ENCODE measurements around the gene SLC46A2.

Gene SLC46A2

DNA sequence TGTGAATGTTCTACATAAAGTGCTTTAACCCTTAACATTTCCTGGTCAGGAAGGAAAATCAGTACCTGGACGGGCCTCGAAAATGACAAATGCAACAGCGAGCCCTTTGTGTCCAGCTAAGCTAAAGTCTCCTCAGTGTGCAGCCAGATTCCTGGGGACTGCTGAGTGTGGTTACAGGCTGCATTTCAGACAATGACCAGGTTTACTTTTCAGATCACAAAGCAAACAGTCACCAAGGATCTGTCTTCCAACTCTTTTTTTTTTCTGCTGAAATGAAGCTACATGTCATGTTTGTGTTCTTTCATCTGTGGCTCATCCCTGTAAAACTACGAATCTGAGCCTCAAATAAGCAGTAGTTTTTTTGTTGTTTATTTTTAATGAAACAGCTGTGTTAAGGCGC is 20.8 kb downstream of the SLC46A2 start:
- H3K27ac ChIP-seq (ENCODE audit: insufficient read depth, low read depth, low read length, poor library complexity, severe bottlenecking), result no peak overlapping the region
- no peaks in the 10 kb centered on the region for H3K36me3 ChIP-seq (ENCODE audit: control insufficient read depth, insufficient read depth, low read length)
- H3K9me3 ChIP-seq (ENCODE audit: control insufficient read depth, low read length), result no peaks in the 10 kb centered on the region
- WGBS, 2 experiments, result 91 to 94% methylated on average over 5 of the region's 5 CpGs
- no peak overlapping the region for H3K4me3 ChIP-seq (ENCODE audit: insufficient read depth, low read depth, low read length)
- H3K4me1 ChIP-seq (ENCODE audit: control insufficient read depth, insufficient read depth, low read length), result peaks cover 5% of the 10 kb centered on the region
- H3K27me3 ChIP-seq (ENCODE audit: control insufficient read depth, insufficient read depth, low read length, poor library complexity, severe bottlenecking), result no peaks in the 10 kb centered on the region

DNA sequence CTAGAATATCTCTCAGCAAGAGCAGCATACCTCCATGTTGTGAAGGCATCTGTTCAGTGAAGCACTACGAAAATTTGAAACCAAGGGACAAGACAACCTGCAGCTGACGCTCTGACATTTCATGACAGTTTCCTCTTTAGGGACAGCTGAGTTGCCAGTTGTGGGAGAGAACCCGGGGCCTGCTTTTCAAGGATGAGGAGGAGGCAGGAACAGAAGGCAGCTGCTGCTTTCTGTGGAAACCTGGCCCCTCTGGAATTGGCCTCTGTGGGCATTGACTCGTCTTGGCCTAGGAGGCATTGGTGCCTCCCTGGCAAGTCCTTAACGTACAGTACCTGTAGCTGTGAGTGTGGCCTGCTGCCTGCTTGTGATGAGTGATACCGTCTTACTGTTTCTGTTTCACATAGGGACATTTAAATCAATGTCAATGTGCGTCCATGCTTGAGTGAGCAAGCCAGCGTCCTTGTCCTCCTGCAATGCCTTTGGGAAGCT is 21.6 kb downstream of the SLC46A2 start:
- Histone ChIP-seq H3K27me3 (ENCODE audit: control insufficient read depth, insufficient read depth, low read length, poor library complexity, severe bottlenecking) (no peaks in the 10 kb centered on the region), H3K9me3 (ENCODE audit: control insufficient read depth, low read length) (no peaks in the 10 kb centered on the region), H3K27ac (ENCODE audit: insufficient read depth, low read depth, low read length, poor library complexity, severe bottlenecking) (no peak overlapping the region), H3K36me3 (ENCODE audit: control insufficient read depth, insufficient read depth, low read length) (no peaks in the 10 kb centered on the region), H3K4me1 (ENCODE audit: control insufficient read depth, insufficient read depth, low read length) (peaks cover 5% of the 10 kb centered on the region), H3K4me3 (ENCODE audit: insufficient read depth, low read depth, low read length) (no peak overlapping the region)
- WGBS, 2 experiments, result 76 to 78% methylated on average over 8 of the region's 8 CpGs

DNA sequence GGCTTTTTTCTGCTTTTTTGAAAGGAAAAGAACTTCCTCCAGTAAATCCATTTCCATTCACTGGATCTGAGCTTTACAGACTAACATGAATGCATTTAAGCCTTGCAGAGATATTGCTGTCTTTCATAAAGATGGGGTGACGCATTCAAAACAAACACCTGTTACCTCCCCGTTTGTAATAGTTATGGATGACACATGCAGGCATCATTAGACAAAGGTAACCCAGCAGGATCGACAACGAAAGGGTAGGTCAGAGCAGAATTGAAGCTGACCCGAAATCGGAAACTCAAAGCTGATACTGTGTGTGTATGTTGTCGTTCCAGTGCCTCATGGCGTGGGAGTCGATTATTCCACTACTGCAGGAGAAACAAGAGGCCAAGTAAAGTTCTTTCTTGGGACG is 22.2 kb downstream of the SLC46A2 start:
- Histone ChIP-seq H3K27me3 (ENCODE audit: control insufficient read depth, insufficient read depth, low read length, poor library complexity, severe bottlenecking) (no peaks in the 10 kb centered on the region), H3K4me1 (ENCODE audit: control insufficient read depth, insufficient read depth, low read length) (peaks cover 5% of the 10 kb centered on the region), H3K9me3 (ENCODE audit: control insufficient read depth, low read length) (no peaks in the 10 kb centered on the region), H3K27ac (ENCODE audit: insufficient read depth, low read depth, low read length, poor library complexity, severe bottlenecking) (no peak overlapping the region), H3K36me3 (ENCODE audit: control insufficient read depth, insufficient read depth, low read length) (no peaks in the 10 kb centered on the region), H3K4me3 (ENCODE audit: insufficient read depth, low read depth, low read length) (no peak overlapping the region)
- WGBS, 2 experiments, result 94 to 96% methylated on average over 10 of the region's 10 CpGs

DNA sequence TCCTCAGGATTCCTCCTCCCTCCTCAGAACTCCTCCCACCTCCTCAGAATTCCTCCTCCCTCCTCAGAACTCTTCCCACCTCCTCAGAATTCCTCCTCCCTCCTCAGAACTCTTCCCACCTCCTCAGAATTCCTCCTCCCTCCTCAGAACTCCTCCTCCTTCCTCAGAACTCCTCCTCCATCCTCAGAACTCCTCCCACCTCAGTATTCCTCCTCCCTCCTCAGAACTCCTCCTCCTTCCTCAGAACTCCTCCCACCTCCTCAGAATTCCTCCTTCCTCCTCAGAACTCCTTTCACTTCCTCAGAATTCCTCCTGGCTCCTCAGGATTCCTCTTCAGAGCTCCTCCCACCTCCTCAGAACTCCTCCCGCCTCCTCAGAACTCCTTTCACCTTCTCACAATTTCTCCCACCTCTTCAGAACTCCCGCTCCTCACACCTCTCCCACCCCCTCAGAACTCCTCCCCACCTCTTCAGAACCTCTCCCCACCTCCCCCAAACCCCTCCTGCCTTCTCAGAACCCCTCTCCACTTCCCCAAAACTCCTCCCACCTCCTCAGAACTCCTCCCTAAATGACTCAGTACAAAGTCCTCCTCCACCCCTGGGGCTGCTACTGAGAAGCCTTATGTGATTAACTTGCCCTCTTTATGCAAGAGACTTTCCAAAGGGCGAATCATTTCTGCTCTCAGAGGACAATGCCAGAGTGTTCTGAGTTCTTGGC is 23.2 kb downstream of the SLC46A2 start:
- Histone ChIP-seq H3K9me3 (ENCODE audit: control insufficient read depth, low read length) (no peaks in the 10 kb centered on the region), H3K4me1 (ENCODE audit: control insufficient read depth, insufficient read depth, low read length) (peaks cover 5% of the 10 kb centered on the region), H3K36me3 (ENCODE audit: control insufficient read depth, insufficient read depth, low read length) (no peaks in the 10 kb centered on the region), H3K27me3 (ENCODE audit: control insufficient read depth, insufficient read depth, low read length, poor library complexity, severe bottlenecking) (no peaks in the 10 kb centered on the region), H3K27ac (ENCODE audit: insufficient read depth, low read depth, low read length, poor library complexity, severe bottlenecking) (no peak overlapping the region), H3K4me3 (ENCODE audit: insufficient read depth, low read depth, low read length) (no peak overlapping the region)
- WGBS, 2 experiments, result 56 to 60% methylated on average over 3 of the region's 3 CpGs

DNA sequence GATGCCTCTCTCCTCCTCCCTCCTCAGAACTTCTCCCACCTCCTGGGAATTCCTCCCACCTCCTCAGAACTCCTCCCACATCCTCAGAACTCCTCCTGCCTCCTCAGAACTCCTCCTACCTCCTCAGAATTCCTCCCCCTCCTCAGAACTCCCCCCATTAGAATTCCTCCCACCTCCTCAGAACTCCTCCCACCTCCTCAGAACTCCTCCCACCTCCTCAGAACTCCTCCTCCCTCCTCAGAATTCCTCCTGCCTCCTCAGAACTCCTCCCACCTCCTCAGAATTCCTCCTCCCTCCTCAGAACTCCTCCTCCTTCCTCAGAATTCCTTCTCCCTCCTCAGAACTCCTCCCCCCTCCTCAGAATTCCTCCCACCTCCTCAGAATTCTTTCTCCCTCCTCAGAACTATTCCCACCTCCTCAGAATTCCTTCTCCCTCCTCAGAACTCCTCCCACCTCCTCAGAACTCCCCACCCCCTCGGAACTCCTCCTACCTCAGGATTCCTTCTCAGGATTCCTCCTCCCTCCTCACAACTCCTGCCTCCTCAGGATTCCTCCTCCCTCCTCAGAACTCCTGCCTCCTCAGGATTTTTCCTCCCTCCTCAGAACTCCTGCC is 23.9 kb downstream of the SLC46A2 start:
- WGBS, 2 experiments, result 84 to 91% methylated on average over 1 of the region's 1 CpG

DNA sequence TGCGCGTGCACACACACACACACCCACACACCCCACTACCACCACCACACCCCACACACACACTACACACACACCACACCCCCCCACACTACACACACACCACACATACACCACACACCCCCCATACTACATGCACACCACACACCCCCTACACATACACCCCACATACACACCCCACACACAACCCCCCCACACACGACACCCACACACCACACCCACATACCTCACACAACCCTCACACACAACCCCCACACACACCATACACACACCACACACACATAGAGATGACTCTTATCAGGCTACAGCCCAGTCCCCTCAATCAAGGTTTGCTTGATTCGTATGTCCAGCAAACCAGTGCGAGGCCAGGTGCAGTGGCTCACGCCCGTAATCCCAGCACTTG is 25.7 kb downstream of the SLC46A2 start:
- peaks cover 5% of the 10 kb centered on the region for H3K4me1 ChIP-seq (ENCODE audit: control insufficient read depth, insufficient read depth, low read length)
- H3K9me3 ChIP-seq (ENCODE audit: control insufficient read depth, low read length), result no peaks in the 10 kb centered on the region
- no peak overlapping the region for H3K27ac ChIP-seq (ENCODE audit: insufficient read depth, low read depth, low read length, poor library complexity, severe bottlenecking)
- H3K36me3 ChIP-seq (ENCODE audit: control insufficient read depth, insufficient read depth, low read length), result no peaks in the 10 kb centered on the region
- H3K27me3 ChIP-seq (ENCODE audit: control insufficient read depth, insufficient read depth, low read length, poor library complexity, severe bottlenecking), result no peaks in the 10 kb centered on the region
- H3K4me3 ChIP-seq (ENCODE audit: insufficient read depth, low read depth, low read length), result no peak overlapping the region
- 92 to 93% methylated on average over 7 of the region's 7 CpGs for WGBS, 2 experiments

More for the DNA sequence above, 23.9 kb downstream of the SLC46A2 start:
- Histone ChIP-seq H3K27me3 (ENCODE audit: control insufficient read depth, insufficient read depth, low read length, poor library complexity, severe bottlenecking) (no peaks in the 10 kb centered on the region), H3K9me3 (ENCODE audit: control insufficient read depth, low read length) (no peaks in the 10 kb centered on the region), H3K36me3 (ENCODE audit: control insufficient read depth, insufficient read depth, low read length) (no peaks in the 10 kb centered on the region), H3K27ac (ENCODE audit: insufficient read depth, low read depth, low read length, poor library complexity, severe bottlenecking) (no peak overlapping the region), H3K4me3 (ENCODE audit: insufficient read depth, low read depth, low read length) (no peak overlapping the region), H3K4me1 (ENCODE audit: control insufficient read depth, insufficient read depth, low read length) (peaks cover 5% of the 10 kb centered on the region)

DNA sequence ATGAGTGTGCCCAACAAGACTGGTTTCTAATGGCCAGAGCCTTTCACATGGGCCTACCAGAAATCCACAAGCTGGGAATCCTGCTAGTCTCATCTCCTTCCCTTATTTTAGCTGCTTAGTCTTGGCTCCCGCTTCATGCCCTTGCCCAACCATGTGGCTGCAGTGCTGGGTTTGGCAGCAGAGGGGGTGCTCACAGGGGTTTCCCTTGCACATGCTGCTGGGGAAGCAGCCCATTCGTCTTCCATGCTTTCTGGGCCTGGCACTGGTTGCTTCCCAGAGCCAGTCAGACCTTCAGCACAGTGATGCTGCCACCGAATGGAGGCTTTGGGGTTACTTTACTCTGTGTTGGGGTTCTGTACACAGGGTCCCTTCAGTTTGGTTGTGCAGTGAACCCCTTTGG is 26.3 kb downstream of the SLC46A2 start:
- H3K9me3 ChIP-seq (ENCODE audit: control insufficient read depth, low read length), result no peaks in the 10 kb centered on the region
- no peak overlapping the region for H3K27ac ChIP-seq (ENCODE audit: insufficient read depth, low read depth, low read length, poor library complexity, severe bottlenecking)
- 61 to 67% methylated on average over 3 of the region's 3 CpGs for WGBS, 2 experiments
- H3K4me1 ChIP-seq (ENCODE audit: control insufficient read depth, insufficient read depth, low read length), result peaks cover 5% of the 10 kb centered on the region
- no peaks in the 10 kb centered on the region for H3K36me3 ChIP-seq (ENCODE audit: control insufficient read depth, insufficient read depth, low read length)
- H3K4me3 ChIP-seq (ENCODE audit: insufficient read depth, low read depth, low read length), result no peak overlapping the region
- no peaks in the 10 kb centered on the region for H3K27me3 ChIP-seq (ENCODE audit: control insufficient read depth, insufficient read depth, low read length, poor library complexity, severe bottlenecking)

DNA sequence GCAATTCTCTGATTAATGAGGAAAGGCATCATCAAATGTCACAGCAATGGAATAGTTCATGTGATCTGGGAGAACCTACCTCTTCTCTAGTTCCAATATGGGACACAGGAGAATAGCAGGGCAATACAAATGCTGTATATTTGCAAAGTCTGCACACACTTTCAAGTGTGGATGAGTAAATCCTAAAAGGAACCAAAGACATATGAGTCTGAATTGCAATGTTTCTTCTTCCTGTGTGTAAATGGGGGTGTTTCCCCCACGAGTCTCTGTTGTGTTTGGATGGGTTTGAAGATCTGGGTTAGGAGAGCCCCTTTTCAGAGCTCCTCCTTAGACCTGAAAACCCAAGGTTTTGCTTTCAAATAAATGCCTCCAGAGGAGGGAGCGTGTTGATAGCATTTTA is 26.9 kb downstream of the SLC46A2 start:
- no peak overlapping the region for H3K27ac ChIP-seq (ENCODE audit: insufficient read depth, low read depth, low read length, poor library complexity, severe bottlenecking)
- no peaks in the 10 kb centered on the region for H3K36me3 ChIP-seq (ENCODE audit: control insufficient read depth, insufficient read depth, low read length)
- WGBS, 2 experiments, result 88 to 94% methylated on average over 2 of the region's 2 CpGs
- no peak overlapping the region for H3K4me3 ChIP-seq (ENCODE audit: insufficient read depth, low read depth, low read length)
- H3K4me1 ChIP-seq (ENCODE audit: control insufficient read depth, insufficient read depth, low read length), result peaks cover under 1% of the 10 kb centered on the region
- no peaks in the 10 kb centered on the region for H3K9me3 ChIP-seq (ENCODE audit: control insufficient read depth, low read length)
- no peaks in the 10 kb centered on the region for H3K27me3 ChIP-seq (ENCODE audit: control insufficient read depth, insufficient read depth, low read length, poor library complexity, severe bottlenecking)

DNA sequence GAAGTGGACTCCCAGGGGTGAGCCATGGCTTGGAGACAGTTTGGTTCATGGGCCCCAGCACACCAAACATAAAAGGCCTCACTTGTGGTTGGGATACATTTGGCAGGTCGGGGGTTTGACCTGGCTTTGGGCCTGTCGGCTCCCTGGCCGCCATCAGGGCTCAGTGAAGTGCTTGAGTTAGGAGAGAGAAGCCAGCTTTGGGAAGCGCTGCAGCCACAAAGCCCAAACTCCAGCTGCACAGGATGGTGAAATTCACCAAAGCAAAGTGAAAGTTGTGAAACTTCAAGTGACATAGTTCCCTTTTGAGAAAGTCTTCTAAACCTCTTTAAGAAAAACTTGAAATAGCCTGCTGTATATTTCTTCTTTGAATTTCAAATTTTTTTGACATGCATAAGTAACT is 27.5 kb downstream of the SLC46A2 start:
- Histone ChIP-seq H3K4me3 (ENCODE audit: insufficient read depth, low read depth, low read length) (no peak overlapping the region), H3K27me3 (ENCODE audit: control insufficient read depth, insufficient read depth, low read length, poor library complexity, severe bottlenecking) (no peaks in the 10 kb centered on the region), H3K9me3 (ENCODE audit: control insufficient read depth, low read length) (no peaks in the 10 kb centered on the region), H3K4me1 (ENCODE audit: control insufficient read depth, insufficient read depth, low read length) (no peaks in the 10 kb centered on the region), H3K36me3 (ENCODE audit: control insufficient read depth, insufficient read depth, low read length) (no peaks in the 10 kb centered on the region), H3K27ac (ENCODE audit: insufficient read depth, low read depth, low read length, poor library complexity, severe bottlenecking) (no peak overlapping the region)
- WGBS, 2 experiments, result 43 to 45% methylated on average over 4 of the region's 4 CpGs

DNA sequence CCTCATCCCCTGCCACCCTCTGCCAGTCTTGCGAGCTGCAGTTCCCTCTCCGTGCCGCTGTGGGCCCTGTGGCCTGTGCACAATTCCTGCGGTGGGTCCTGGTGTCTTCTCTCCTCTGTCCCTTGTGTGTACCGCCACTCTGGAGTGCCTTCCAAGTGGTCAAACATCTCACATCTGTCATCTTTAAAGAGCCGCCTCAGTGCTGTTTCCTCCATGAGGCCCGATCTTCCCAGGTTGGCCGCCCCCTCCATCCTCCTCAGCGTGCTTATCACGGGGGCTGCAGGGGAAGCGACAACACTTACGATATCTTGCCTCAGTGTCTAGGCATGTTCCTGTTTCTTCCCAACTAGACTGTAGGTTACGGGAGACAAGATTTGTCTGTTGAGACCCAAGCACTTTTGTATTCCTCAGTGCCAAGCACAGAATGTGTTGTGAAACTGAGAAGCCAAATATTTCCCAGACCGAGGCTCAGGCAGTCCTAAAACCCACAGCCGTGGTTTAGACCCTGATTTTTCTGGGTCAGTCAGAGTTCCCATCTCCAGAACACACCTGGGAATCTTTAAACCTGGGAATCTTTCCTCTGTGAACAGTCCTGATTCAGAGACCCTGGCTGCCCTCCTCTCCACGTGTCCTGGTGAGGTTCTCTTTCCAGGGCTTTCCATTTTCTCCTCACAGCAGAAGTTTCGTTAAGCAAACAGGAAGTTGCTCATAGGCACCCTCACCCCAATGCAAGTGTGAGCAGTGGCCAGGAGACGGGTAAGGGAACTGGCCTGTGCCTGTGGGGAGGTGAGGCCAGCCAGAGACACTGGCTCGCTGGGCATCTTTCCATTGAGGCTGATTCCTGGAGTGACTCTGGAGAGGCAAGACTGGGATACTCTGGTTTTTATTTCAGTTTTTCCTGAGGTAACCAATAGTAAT is 28.8 kb downstream of the SLC46A2 start:
- Histone ChIP-seq H3K27ac (ENCODE audit: insufficient read depth, low read depth, low read length, poor library complexity, severe bottlenecking) (no peak overlapping the region), H3K36me3 (ENCODE audit: control insufficient read depth, insufficient read depth, low read length) (no peaks in the 10 kb centered on the region), H3K4me1 (ENCODE audit: control insufficient read depth, insufficient read depth, low read length) (no peaks in the 10 kb centered on the region), H3K4me3 (ENCODE audit: insufficient read depth, low read depth, low read length) (no peak overlapping the region), H3K9me3 (ENCODE audit: control insufficient read depth, low read length) (no peaks in the 10 kb centered on the region), H3K27me3 (ENCODE audit: control insufficient read depth, insufficient read depth, low read length, poor library complexity, severe bottlenecking) (no peaks in the 10 kb centered on the region)
- 93 to 94% methylated on average over 19 of the region's 19 CpGs for WGBS, 2 experiments
